ENCODE results near the gene LANCL2.
"Not testable (repeated sequence)": the region's sequence is repeated elsewhere in the genome, so short reads cannot be mapped to it uniquely, and the experiment has no call there.

Gene LANCL2

GRCh38 chr7:55464422-55464821 is 99.3 kb downstream of the LANCL2 start:
- H3K27ac ChIP-seq = no peak overlapping the region
- no peak for TF ChIP-seq ZFX (IDR thresholded peaks at IDR 0.05; ENCODE audit: borderline replicate concordance)
- no peak for TF ChIP-seq CTCF (IDR thresholded peaks at IDR 0.05)

- H3K27ac ChIP-seq = no peak overlapping the region
- no peak for TF ChIP-seq ZFX (IDR thresholded peaks at IDR 0.05; ENCODE audit: borderline replicate concordance)
- no peak for TF ChIP-seq CTCF (IDR thresholded peaks at IDR 0.05)
Measured at GRCh38 chr7:55465691-55466090, 100.6 kb downstream of the LANCL2 start.

GRCh38 chr7:55467047-55467593 is 102.0 kb downstream of the LANCL2 start:
- TF ChIP-seq ZFX (IDR thresholded peaks at IDR 0.05; ENCODE audit: borderline replicate concordance) = no peak
- TF ChIP-seq CTCF (IDR thresholded peaks at IDR 0.05) = no peak
- H3K27ac ChIP-seq = no peak overlapping the region

- TF ChIP-seq CTCF (IDR thresholded peaks at IDR 0.05) (no peak), ZFX (IDR thresholded peaks at IDR 0.05; ENCODE audit: borderline replicate concordance) (no peak)
- H3K27ac ChIP-seq = no peak overlapping the region
Measured at GRCh38 chr7:55468495-55468894, 103.4 kb downstream of the LANCL2 start.

GRCh38 chr7:55469271-55469681 is 104.1 kb downstream of the LANCL2 start:
- no peak overlapping the region for H3K27ac ChIP-seq

GRCh38 chr7:55469721-55470120 is 104.6 kb downstream of the LANCL2 start:
- no peak for TF ChIP-seq CTCF (IDR thresholded peaks at IDR 0.05)
- no peak for TF ChIP-seq ZFX (IDR thresholded peaks at IDR 0.05; ENCODE audit: borderline replicate concordance)
- no peak overlapping the region for H3K27ac ChIP-seq

More at GRCh38 chr7:55469271-55469681, 104.1 kb downstream of the LANCL2 start:
- no peak for TF ChIP-seq CTCF (IDR thresholded peaks at IDR 0.05)
- no peak for TF ChIP-seq ZFX (IDR thresholded peaks at IDR 0.05; ENCODE audit: borderline replicate concordance)

- no peak overlapping the region for H3K27ac ChIP-seq
- TF ChIP-seq CTCF (IDR thresholded peaks at IDR 0.05) (no peak), ZFX (IDR thresholded peaks at IDR 0.05; ENCODE audit: borderline replicate concordance) (no peak)
Measured at GRCh38 chr7:55470261-55470660, 105.1 kb downstream of the LANCL2 start.

GRCh38 chr7:55471594-55471993 is 106.5 kb downstream of the LANCL2 start:
- not testable (repeated sequence) for H3K27ac ChIP-seq

GRCh38 chr7:55472406-55472805 is 107.3 kb downstream of the LANCL2 start:
- H3K27ac ChIP-seq = not testable (repeated sequence)

All from 22Rv1 (cell line).